Measurements from ENCODE around the gene IL17RC.

- TF ChIP-seq EZH2 (optimal IDR thresholded peaks at IDR 0.05; ENCODE audit: low read depth, low read length): no peak
- no peak for TF ChIP-seq CTCF (IDR thresholded peaks at IDR 0.05; ENCODE audit: low read length)
These were observed 46.9 kb upstream of the IL17RC start for GRCh38 chr3:9869955-9870354.
